Activated CD4-positive, alpha-beta T cell treated with anti-CD3 and anti-CD28 coated beads for 1 hour (primary cell): ENCODE measurements around the gene GINS2.

Experiments
- DNase-seq: peaks from one replicate; pipeline ENCODE4 v3.0.0-alpha.2; 2020

GINS2 gene

GRCh38 chr16:85652431-85653221, 36.1 kb downstream of the GINS2 start:
- DNase-seq: no peak

- DNase-seq: no peak
Measured at GRCh38 chr16:85651629-85652430, 36.9 kb downstream of the GINS2 start.

- no peak for DNase-seq
Measured at GRCh38 chr16:85650844-85651628, 37.7 kb downstream of the GINS2 start.

GRCh38 chr16:85650135-85650843, 38.5 kb downstream of the GINS2 start:
- no peak for DNase-seq

GRCh38 chr16:85649411-85650134, 39.2 kb downstream of the GINS2 start:
- DNase-seq: no peak

GRCh38 chr16:85648805-85649204, 39.9 kb downstream of the GINS2 start:
- no peak for DNase-seq

- DNase-seq: no peak
Measured at GRCh38 chr16:85648070-85648714, 40.6 kb downstream of the GINS2 start.

GRCh38 chr16:85646976-85647375, 41.8 kb downstream of the GINS2 start:
- DNase-seq: no peak

GRCh38 chr16:85646358-85646907, 42.3 kb downstream of the GINS2 start:
- no peak for DNase-seq

GRCh38 chr16:85645021-85645589, 43.6 kb downstream of the GINS2 start:
- no peak for DNase-seq

GRCh38 chr16:85644093-85644712, 44.6 kb downstream of the GINS2 start:
- no peak for DNase-seq

- DNase-seq: no peak
Measured at GRCh38 chr16:85643631-85644030, 45.1 kb downstream of the GINS2 start.

GRCh38 chr16:85642762-85643358, 45.9 kb downstream of the GINS2 start:
- DNase-seq: no peak

GRCh38 chr16:85641776-85642176, 47.0 kb downstream of the GINS2 start:
- DNase-seq: no peak

- no peak for DNase-seq
Measured at GRCh38 chr16:85641305-85641704, 47.4 kb downstream of the GINS2 start.

GRCh38 chr16:85640585-85640984, 48.2 kb downstream of the GINS2 start:
- DNase-seq: no peak

GRCh38 chr16:85640254-85640558, 48.5 kb downstream of the GINS2 start:
- DNase-seq: no peak

- no peak for DNase-seq
Measured at GRCh38 chr16:85639529-85640253, 49.1 kb downstream of the GINS2 start.

- DNase-seq: no peak
Measured at GRCh38 chr16:85638695-85639409, 49.9 kb downstream of the GINS2 start.
